Ureter (tissue), 1 donor: ENCODE data around the gene CDH18. TPM values are rescaled to one million over a fixed set of nuclear protein-coding genes. Genes with fewer than 3 reads are reported as not detected.

Source experiments
- DNase-seq: peaks from one replicate; pipeline ENCODE4 v3.0.0-alpha.2; 2020; ENCODE audit warnings: low spot score
- total RNA-seq: library from RNA; stranded (reverse); gene quantifications from one replicate; pipeline ENCODE4 v1.2.4, GENCODE V29; 2023
- donor health status: DM: yes; HTN: yes; CAD: no.

Gene CDH18
- total RNA-seq, 1 donor from 2014 or later = not detected

DNA sequence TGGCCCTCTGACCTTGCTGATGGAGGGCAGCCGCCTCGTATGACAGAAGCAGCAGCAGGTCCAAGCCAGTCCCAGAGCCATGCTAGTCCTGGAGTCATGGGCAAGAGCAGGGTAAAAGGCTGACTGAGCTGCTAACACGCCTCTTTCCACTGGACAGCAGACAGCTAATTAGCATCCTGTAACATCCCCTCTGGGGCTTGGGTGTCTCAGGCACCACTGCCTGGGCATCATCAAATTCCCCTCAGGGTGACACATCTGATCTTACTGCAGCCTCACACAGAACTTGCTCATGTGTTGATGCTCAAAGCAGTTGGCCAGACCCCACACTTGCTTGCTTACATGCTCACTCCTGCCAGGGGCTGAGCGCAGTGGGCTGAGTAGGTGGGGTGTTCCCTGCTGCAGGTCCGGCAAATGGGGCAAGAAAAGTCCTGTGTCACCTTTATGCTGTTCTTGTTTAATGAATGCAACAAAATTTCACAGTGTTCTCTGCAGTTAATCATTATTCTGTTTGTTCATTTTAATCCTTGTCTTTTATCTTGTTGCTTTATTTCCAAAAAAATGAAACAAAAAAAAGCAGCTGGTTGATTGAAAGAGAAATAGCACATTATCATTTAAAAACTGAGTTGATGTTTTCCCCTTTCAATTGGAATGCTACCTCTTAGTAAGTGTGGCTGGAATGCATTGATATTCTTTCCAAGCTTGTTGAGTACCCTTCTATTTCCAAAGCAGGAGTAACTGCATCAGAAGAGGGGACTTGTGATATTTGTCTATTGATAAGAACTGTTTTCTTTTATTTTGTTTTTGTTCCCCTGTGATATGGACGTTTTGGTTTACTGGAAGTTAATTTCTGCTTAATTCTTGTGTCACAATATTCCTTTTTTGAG, 254.1 kb downstream of the CDH18 start:
- no peak for DNase-seq

DNA sequence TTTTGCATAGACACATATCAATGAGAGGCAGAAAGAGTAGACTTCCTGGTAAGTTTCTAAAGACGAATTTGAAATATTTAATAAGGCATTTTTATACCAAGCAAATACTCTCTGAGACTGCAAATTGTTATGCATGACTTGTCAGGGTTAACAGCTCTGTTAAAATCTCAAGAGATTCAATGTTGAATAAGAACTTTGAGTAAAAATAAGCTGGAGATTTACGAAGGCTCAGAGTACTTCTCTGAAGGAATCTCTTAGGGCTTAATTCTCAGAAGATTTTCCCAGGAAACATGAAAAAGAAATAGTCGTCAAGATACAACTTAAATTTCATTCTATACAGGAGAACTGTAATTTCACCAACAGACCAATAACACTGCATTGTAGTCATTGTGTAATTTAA, 259.4 kb downstream of the CDH18 start:
- DNase-seq = no peak

DNA sequence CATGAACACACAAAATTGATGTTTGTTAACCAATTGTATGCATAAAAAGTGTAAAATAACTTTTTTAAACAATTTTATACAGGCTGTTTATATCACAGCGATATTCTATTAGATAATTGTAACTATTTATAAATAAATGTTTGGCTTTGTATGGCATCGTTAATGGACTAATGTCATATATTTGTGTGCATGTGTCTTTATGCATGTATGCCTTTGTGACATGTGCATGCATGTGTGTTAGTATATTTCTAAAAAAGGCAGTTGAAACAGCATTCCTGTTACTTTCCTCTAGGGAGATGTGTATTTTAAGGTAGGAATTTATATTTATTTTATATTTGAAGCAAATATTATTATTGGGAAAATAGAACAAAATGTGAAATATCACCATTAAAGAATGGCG, 268.9 kb downstream of the CDH18 start:
- DNase-seq = no peak

DNA sequence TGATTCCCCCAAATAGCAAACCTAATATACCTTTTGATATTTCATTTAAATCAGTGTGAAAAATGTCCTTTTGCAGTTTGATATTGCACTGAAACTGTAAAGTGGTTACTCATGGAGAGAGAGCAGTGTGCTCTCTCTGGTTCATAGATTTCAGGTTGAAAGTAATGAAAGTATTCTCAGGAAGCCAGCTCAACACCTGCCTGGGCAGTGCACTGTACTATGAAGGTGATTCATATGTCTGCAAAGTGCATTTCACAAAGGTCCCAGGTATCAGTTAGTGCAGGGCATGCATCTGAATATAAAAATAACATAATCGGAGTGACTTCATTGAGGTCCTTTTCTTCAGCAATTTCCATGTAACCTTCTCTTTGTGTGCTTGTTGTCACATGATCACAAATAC, 274.3 kb downstream of the CDH18 start:
- no peak for DNase-seq

DNA sequence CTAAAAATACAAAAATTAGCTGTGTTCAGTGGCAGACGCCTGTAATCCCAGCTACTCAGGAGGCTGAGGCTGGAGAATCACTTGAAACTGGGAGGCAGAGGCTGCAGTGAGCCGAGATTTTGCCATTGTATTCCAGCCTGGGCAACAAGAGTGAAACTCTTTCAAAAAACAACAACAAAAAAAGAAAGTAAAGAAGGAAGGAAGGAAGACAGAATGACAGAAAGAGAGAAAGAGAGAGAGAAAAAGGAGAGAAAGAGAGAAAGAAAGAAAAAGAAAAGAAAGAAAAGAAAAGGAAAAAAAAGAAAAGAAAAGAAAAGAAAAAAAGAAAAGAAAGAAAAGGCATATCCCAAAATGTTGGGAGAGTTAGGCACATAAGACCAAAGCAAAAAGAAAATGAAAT, 278.6 kb downstream of the CDH18 start:
- no peak for DNase-seq

DNA sequence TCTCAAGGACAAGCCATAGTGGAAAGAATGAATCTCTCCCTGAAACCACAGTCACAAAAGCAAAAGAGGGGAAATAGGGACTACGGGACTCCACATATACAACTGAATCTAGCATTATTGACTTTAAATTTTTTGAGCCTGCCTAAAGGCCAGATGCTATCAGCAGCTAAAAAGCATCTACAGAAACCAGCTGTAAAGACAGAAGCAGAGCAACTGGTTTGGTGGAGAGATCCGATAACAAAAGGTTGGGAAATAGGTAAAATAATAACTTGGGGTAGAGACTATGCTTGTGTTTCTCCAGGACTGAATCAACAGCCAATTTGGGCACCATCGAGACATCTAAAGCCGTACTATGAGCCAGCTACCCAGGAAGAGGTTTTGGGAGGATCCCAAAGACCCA, 281.2 kb downstream of the CDH18 start:
- DNase-seq = no peak

DNA sequence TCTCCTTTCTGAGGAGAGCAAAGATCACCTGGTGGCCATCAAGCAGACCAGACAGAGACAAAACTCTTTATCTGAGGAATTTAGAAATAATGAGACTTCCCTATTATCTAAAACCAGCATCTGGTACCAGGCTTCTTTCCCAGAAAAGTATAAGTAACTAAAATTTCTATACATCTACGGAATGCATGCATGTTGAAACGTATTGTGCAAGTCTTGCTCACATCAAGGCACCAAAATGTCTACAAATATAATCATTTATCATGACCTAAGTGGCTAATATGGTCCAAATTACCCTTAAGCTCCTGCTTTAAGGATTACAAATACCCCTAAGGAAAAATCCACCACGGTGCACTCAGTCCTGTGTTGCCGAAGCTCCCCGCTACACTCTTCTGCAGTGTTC, 286.3 kb downstream of the CDH18 start:
- no peak for DNase-seq

DNA sequence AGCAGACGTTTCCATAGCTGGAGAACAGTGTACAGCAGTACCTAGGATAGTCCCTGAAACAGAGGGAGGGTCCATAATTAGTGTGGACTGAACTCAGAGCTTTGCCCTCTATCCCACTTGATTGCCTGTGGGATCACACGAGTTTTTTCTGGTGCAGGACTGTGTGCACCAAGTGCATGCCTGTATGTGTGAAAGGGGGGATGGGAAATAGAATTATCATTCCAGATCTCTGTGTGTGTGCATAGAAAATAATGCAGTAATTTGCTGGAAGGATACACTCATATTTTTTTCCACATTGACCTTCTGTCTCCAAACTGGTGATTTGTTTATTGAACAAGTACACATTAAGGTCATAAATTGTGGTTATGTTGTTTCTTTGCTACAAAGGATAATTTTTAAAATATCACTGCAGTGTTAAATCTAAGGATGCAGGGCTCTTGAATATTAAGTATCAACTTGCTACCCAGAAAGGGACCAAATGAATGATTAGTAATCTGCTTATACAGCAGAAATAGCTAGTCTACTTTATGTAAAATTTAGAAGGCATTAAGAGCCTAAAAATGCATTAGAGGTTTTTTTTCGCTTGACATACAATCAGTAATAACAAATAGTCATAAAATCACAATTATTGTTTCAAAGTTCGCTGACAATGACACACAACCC, 292.9 kb downstream of the CDH18 start:
- DNase-seq = no peak

DNA sequence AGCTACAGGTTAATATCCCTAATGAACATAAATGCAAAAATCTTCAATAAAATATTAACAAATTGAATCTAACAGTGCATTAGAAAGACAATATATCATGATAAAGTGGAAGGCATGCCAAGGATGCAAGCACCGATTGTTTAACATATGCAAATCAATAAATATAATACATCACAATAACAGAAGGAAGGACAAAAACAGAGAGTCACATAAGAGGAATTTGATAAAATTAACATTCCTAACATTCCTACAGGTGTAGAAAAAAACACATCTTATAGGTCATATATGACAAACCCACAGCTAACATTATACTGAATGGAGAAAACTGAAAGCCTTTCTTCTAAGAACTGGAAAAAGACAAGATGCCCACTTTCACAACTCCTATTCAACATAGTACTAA, 297.0 kb downstream of the CDH18 start:
- DNase-seq = no peak

DNA sequence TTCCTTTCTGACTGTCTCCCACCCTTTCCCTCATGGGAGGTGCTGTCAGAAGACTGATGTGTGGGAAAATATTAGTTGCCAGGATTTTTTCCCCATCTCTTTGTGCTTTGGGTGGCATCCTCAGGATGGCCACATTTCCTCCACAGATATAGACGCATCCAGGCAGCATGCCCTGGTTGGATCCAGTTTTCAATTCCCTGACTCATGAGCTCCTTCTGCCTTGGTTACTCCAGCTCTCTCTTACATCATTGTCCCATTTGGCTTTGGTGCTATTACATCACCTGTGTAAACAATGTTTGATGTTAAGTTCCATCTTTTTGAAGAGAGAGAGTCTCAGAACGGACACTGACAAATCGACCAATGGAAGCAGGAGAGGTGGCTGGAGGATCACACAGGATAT, 302.5 kb downstream of the CDH18 start:
- no peak for DNase-seq

DNA sequence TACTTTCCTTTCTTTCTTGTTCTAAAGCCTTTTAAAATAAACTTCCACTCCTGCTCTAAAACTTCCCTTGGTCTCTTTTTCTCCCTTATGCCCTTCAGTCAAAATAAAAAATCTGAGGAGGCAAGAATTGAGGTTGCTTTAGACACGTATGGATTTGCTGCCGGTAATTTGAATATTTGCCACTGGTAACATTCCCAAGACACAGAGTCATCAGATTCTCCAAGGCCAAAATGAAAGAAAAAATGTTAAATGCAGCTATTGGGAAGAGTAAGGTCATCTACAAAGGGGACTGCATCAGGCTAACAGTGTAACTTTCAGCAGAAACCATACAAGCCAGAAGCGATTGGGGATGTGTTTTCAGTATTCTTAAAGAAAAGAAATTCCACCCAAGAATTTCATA, 311.1 kb downstream of the CDH18 start:
- no peak for DNase-seq

DNA sequence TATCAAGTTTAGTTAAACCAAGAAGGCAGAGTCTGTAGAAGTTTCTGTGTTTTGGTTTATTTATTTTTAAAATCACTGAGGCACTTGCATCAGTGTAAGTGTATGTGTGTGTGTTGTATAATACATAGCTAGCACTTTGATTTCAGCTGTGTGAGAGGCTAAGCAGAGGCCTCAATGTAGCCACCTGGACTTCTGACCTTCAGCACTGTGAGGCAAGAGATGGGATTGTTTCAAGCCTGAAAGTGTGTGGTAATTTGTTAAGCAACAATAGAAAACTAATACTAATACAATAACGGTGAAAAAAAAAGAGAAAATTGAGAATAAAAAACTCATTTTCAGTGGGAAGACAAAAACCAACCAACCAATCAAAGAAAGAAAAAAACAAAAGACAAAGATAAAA, 327.3 kb downstream of the CDH18 start:
- DNase-seq = no peak

DNA sequence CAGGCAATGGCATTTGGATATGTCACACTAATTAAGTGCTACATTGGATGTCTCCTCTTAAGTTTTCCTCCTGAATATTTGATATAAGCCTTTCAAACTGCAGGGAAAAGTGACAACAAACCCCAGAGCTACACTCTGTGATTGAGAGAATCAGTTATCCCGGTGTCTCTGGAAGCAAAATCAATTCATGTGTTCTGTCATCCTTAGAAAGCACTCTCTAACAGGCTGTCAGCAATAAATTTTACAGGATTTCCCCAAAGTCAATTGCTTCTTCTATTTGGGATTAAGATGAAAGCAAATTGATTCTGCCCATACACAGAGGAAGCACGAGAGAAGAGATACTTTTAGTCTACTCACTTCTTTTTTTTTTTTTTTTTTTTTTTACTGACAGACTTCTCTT, 332.4 kb downstream of the CDH18 start:
- no peak for DNase-seq

DNA sequence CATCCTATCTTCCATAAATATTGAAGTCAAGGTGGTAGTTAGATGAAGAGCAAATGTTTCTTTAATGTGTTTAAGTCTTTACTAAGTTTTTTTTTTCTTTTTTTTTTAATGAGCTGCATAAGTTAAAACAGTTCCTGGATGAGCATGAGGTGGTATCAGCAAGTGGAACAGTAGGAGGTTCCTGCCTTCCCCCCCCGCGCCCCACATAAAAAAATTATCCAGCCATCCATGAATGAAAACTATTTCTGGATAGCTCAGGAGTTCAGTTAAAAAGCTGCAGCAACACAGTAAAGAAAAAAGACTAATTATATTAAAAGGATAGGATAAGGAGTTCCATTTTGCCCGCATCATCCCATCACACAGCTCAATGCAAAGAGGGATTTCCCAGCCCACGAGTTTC, 349.5 kb downstream of the CDH18 start:
- DNase-seq = no peak

DNA sequence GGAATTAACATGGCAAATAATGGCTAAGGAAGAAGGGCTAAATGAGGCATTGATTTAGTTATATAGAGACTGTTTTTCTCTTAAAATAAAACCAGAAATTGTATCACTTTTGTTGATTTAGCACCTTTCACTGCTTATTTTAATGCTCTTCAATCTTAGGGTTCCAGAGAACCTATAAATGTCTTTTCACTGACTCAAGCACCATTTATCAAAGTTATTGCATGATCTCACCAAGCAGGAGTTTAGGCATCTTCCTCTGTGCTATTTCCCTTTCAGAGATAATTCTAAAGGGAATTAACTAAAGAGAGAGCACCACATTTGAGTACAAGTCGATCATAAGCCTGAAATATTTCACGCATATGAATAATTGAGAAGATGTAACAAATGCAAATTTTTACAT, 357.1 kb downstream of the CDH18 start:
- DNase-seq = no peak

DNA sequence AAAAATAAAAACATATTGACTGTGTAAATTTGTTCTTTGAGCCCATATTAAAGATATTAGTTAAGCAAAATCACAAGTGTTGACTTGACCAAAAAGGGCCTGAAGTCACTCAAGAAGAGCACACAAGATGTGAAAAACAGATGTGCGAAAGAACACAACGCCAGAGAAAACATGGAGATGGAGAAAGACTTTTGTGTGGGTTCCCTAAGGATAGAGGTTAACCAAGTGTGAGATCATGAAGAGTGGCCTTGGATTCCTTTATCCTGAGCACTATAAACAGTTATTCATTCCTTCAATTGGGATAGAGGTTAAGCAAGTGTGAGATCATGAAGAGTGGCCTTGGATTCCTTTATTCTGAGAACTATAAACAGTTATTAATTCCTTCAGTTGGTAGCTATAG, 361.8 kb downstream of the CDH18 start:
- DNase-seq = no peak

DNA sequence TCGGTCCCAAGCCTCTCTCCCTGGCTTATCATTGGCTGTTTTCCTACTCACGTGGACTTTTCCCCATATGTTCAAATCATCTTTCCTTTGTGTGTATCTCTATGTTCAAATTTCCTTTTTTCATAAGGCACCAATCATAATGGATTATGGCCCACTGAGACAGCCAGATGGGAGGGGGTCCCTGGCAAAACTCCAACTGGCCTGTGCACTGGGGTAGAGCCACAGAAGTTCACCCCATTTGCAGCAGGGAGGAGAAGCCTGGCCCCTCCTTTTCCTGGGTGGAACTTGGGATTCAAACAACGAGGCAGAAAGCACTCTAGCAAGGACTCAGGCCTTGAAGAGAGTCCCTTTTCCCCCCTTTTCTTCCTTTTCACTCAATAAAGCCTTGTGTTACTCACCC, 362.4 kb downstream of the CDH18 start:
- no peak for DNase-seq

DNA sequence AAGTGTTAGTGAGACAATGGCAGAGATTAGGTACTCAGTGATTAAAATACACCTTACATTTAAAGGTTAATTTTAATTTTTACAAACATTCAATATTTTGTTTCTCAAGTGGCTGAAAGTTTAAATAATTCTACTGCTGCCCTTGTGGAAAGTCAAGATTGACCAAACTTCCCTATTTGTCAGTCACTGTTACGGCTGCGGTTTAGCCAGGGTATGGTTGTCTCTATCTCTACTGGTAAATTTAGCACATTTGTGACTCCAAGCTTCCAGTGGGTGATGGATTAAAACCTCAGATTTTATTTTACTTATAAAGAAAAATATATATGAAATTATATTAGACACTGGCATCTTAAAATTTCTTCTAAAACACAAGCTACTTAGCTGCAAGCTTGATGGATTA, 368.4 kb downstream of the CDH18 start:
- DNase-seq = no peak

DNA sequence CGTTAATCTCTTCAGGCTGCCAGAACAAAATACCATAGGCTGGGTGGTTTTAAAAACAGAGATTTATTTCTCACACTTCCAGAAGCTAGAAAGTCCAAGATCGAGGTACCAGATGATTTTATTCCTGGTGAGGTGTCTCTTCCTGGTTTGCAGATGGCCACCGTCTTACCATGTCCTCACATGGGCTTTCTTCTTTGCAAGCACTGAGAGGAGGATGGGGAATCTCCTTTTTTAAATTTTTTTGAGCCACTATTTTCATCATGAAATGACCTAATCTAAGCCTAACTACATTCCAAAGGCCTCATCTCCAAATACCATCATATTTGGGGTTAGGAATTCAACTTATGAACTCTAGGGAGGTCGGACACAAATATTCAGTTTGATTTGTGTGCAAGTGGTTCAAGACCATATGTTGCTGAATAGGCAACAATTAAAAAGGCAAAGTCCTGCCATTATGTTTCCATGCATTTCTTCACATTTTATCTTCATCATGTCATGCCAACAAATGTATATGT, 371.2 kb downstream of the CDH18 start:
- DNase-seq = no peak

DNA sequence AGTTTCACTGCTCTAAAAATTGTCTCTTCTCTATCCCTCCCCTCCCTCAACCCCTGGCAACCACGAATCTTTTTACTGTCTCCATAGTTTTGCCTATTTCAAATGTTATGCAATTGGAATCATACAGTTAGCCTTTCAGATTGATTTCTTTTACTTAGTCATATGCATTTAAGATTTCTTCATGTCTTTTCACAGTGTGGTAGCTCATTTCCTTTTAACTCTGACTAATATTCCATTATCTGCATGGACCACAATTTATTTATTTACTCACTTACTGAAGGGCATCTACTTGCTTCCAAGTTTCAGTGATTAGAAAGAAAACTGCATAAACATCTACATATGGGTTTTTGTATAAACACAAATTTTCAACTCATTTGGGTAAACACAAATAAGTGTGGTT, 372.3 kb downstream of the CDH18 start:
- no peak for DNase-seq

DNA sequence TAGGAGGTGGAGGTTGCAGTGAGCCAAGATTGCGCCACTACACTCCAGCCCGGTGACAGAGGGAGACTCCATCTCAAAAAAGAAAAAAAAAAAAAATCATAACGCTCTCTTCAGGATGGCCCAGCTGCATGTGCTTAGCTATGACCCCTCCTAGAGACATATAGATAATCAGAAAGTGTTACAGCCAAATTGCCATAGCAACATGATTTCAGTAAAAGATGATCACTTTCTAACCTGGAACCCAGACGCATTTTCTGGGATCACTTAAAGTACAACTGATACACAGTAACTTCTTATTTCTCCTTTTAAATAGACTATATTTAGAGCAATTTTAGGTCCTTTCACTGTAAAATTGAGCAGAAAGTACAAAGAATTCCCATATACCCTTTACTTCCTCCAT, 372.9 kb downstream of the CDH18 start:
- DNase-seq = no peak

DNA sequence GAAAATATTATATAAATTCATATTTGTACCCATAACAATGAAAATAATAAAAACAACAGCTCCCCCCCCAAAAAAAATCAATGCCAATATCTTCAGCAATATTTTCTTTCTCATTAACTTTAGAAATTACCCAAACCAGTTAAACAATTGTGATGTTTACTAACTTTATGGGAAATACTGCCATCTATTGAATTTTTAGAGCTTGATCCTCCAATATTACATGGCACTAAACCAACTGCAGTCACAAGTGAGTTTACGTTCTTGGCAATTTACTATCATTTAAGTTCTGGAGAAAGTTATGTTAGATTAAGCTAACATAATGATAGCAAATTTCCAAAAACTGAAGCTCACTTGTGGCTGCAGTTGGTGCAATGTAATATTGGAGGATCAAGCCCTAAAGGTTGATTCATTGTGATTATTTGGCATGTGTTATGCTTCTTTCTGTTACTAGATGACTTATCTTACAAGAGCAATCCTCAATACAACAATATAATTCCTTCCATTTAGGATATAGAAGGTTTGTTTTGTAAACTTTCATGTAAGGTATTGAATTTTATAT, 379.5 kb downstream of the CDH18 start:
- DNase-seq = no peak

DNA sequence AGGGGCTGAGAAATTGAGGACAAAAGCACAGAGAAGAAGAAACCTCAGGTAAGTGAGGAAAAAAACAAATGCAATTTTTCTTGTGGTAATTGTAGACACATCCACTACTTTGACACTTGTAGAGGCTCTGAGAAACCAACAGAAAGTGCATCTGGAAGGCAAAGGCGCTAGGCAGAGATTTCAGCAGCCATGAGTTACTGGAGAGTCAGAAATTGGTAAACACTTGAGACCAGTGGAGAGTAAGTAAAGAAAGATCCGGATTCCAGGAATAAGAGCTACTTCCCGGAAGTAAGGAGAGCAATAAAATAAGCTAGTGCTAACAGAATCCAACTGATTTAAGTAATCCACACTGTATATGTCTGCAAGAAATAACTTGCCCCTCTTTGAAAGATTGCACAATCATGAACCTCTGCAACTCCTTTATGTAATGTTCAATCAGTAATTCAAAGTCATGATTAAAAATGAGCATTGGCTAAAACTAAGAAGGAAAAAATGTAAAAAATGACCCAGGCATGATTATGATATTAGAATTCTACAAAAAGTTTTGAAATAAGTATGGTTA, 382.1 kb downstream of the CDH18 start:
- no peak for DNase-seq
